Psoas muscle (tissue), 8 donors: Measurements from ENCODE around the gene APBB2. TPM values are rescaled to one million over a fixed set of nuclear protein-coding genes. Genes with fewer than 3 reads are reported as not detected.
A peak's percentile ranks its signal among the peaks of the same experiment; 100 is the strongest.

Source experiments
- ATAC-seq, 4 donors: fragments of 200-7000 bp; cut with Tn5 transposase; one replicate each; pipeline ENCODE4 v1.9.1; 2020; ENCODE audit warnings: moderate library complexity in 3 of 4, mild to moderate bottlenecking in 2 of 4
- DNase-seq, 2 donors: peaks; one replicate each; pipeline ENCODE4 v3.0.0-alpha.2; 2020
- H3K27ac ChIP-seq: fragments of 200-600 bp; one replicate; pipeline ENCODE4 v1.8.0; 2022
- H3K27me3 ChIP-seq, 3 donors: fragments of 200-600 bp in 1 of 3; one replicate each; pipeline versions ENCODE4 v1.6.1 to v1.8.0; 2013 to 2022; ENCODE audit warnings: low read length in 2 of 3, mild to moderate bottlenecking in 2 of 3, moderate library complexity in 1 of 3; ENCODE audit not compliant: insufficient read depth in 3 of 3
- H3K36me3 ChIP-seq, 2 donors: fragments of 200-600 bp in 1 of 2; one replicate each; pipeline versions ENCODE4 v1.6.1 to v1.8.0; 2013 to 2022; ENCODE audit warnings: low read depth in 1 of 2, mild to moderate bottlenecking in 1 of 2, moderate library complexity in 1 of 2; ENCODE audit not compliant: insufficient read depth in 1 of 2
- H3K4me1 ChIP-seq: fragments of 200-600 bp; one replicate; pipeline ENCODE4 v1.8.0; 2022
- H3K4me3 ChIP-seq: fragments of 200-600 bp; one replicate; pipeline ENCODE4 v1.8.0; 2022; ENCODE audit warnings: mild to moderate bottlenecking
- H3K9me3 ChIP-seq: fragments of 200-600 bp; one replicate; pipeline ENCODE4 v1.8.0; 2022
- CTCF ChIP-seq: fragments of 200-600 bp; IDR thresholded peaks from one replicate; pipeline ENCODE4 v1.8.0; 2022; ENCODE audit warnings: antibody characterized with exemption
- WGBS, 3 donors: extraction: QIAGEN DNeasy Blood & Tissue Kit; methylation state at CpG; one replicate each; pipeline versions ENCODE4 v1.1.6 to v1.1.7; 2013; 5-methylcytosine and 5-hydroxymethylcytosine counted together
- intact Hi-C, 2 donors: fragments of 100-400 bp; cut with DNase I; formaldehyde crosslinking; loops; one replicate each; pipeline versions ENCODE4 v1.11.0 to v1.14.2; 2022
- polyA plus RNA-seq, 3 donors: library from polyadenylated mRNA; stranded (reverse); fragments of 200-250 nt; gene quantifications; one replicate each; pipeline ENCODE4 v1.2.3, GENCODE V29; 2013
- total RNA-seq, 4 donors: library from RNA; stranded (reverse); fragmentation: NEBNext Ultra II Directional in 2 of 4; extraction: Animal tissue kit (Norgen Biotek cat#: 25700) in 2 of 4; gene quantifications; one replicate each; pipeline versions ENCODE4 v1.2.1 to v1.2.4, GENCODE V29; 2021 to 2023
- donor health status: healthy with polysubstance abuse.
- donor health status: DM: no; HTN: no; CAD: no; lungs with moderate emphysema.
- donor health status: Bipolar disorder and iron deficiency.
- donor health status: healthy.
- donor health status: DM: yes; HTN: yes; CAD: no.
- donor health status: DM: no; HTN: no; CAD: no.
- donor health status: DM: no; HTN: no; CAD: no.
- donor health status: DM: yes; HTN: yes; CAD: no.

Gene APBB2
- total and polyA plus RNA-seq, 7 donors = 3.1 to 37.4 (median 11.3) TPM

GRCh38 chr4:41102414-41103092 is 111.8 kb downstream of the APBB2 start:
- DNase-seq (no peak), ATAC-seq (peak in 1 of 4 donors; percentile 53)
- TF ChIP-seq CTCF = no peak
- Histone ChIP-seq H3K27ac (no peak overlapping the region), H3K27me3 (no peaks in the 10 kb centered on the region), H3K4me3 (no peak overlapping the region), H3K36me3 (no peaks in the 10 kb centered on the region), H3K9me3 (no peaks in the 10 kb centered on the region), H3K4me1 (peaks cover 3% of the 10 kb centered on the region)
- WGBS, 3 donors = 47 to 66% (median 49%) methylated on average over 9 of the region's 9 CpGs
- intact Hi-C loops = no loop called here

DNA sequence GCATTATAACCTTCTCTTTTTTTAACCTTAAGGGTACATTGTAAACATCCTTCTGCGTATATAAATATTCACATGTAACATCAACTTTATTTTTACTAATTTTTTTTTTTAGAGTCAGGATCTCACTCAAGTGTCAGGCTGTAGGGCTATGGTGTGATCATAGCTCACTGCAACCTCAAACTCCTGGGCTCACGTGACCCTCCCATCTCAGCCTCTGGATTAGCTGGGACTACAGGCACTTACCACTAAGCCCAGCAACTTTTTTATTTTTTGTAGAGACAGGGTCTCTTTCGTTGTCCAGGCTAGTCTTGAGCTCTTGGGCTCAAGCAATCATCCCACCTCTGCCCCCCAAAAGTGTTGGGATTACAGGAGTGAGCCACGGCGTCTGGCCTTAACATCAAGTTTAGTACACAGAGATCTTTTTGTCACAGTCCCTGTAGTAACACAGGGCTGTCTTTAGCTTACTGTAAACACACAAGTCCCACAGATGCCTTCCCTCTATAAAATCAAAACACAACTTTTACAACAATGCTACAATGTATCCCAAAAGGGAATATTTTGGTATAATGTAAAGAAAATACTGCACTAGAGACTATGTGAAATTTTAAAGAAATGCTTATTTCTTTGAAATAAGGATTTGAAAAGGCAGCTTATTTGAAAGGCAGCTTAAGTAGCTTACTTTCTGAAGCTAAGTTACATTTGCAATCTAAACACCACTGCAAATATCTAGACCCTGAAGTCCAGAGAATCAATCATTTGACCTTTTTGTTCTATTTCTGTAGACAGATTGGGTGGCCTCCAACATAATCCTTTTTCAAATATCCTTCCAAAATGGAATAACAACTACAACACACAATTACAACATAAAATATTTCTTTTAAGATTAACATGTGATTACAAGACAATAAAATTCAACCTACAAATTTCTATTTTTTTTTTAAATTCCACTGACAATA is 116.0 kb downstream of the APBB2 start:
- intact Hi-C loops = no loop called here
- Histone ChIP-seq H3K4me3 (no peak overlapping the region), H3K4me1 (peaks cover 7% of the 10 kb centered on the region), H3K36me3 (no peaks in the 10 kb centered on the region), H3K9me3 (no peaks in the 10 kb centered on the region), H3K27ac (no peak overlapping the region), H3K27me3 (no peaks in the 10 kb centered on the region)
- TF ChIP-seq CTCF = no peak
- DNase-seq = no peak
- WGBS, 3 donors = 57 to 75% (median 59%) methylated on average over 5 of the region's 5 CpGs
- no peak for ATAC-seq

DNA sequence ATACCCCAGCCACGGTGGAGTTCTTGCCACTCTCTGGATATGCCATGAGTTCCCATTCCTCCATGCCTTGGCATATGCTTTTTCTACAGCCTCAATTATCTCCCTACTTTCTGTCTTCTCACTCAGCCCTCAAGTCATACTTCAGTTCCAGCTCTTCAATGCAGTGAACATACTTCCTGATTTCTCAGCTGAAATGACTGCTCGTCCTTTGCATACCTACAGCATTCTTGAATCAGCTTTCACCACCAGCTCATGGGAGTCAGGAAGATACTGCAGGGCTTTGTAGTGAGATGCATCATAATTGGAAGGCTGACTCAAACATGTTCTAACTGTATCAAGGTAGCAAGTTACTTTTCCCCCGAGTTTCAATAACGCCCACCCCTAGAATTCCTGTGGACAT is 118.4 kb downstream of the APBB2 start:
- intact Hi-C loops = no loop called here
- no peak overlapping the region for H3K4me3 ChIP-seq

DNA sequence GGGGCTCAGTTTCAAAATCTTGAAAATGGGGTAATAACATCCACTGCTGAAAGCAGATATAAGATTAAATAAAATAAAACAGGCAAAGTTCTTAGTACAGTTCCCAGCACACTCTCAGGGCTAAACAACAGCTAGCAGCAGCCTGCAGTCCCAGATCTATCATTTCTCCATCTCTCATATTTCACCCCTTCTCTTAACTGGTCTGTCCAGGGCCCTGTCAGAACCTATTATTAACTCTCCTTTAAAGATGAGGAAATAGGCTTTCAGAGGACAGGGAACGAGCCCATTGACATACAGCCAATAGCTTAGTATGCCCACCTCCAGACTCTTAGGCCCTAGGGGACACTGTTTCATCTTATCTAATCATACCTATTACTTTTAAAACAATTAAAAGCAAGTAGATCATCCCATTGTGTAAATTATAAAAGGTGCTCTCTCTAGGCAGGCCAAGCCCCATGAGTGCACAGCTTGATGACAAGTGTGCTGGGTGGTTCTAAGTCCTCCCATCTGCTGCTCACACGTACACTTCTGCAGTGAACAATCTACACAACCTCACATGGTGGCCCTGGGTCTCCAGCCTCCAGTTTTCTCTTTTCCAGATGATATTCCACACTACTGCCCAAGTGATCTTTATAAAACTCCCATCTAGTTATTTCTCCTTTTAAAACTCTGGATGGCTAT is 119.0 kb downstream of the APBB2 start:
- Histone ChIP-seq H3K27ac (peak overlapping the region; percentile 34), H3K4me1 (peaks cover 7% of the 10 kb centered on the region), H3K9me3 (no peaks in the 10 kb centered on the region), H3K4me3 (no peak overlapping the region), H3K36me3 (no peaks in the 10 kb centered on the region), H3K27me3 (no peaks in the 10 kb centered on the region)
- no peak for TF ChIP-seq CTCF
- intact Hi-C loops = no loop called here
- peak; percentile 82 to 93 (median 92) for ATAC-seq
- DNase-seq = no peak
- 26 to 46% (median 43%) methylated on average over 2 of the region's 2 CpGs for WGBS, 3 donors

More for the DNA sequence above, 118.4 kb downstream of the APBB2 start:
- no peak for TF ChIP-seq CTCF
- Histone ChIP-seq H3K4me1 (peaks cover 7% of the 10 kb centered on the region), H3K9me3 (no peaks in the 10 kb centered on the region), H3K27ac (no peak overlapping the region), H3K27me3 (no peaks in the 10 kb centered on the region), H3K36me3 (no peaks in the 10 kb centered on the region)
- DNase-seq = no peak
- peak in 1 of 4 donors; percentile 42 for ATAC-seq
- WGBS, 3 donors = 49 to 67% (median 50%) methylated on average over 4 of the region's 4 CpGs
